ENCODE results near the gene PNKP. TPM values are rescaled to one million over a fixed set of nuclear protein-coding genes. Genes with fewer than 3 reads are reported as not detected.

Gene PNKP
- total and polyA plus RNA-seq, 9 of the 15 experiments (the other 6 are each of a cell fraction or from before 2014, with no cell fraction given): 2.8 to 85.4 (median 25.3) TPM

- peak; percentile 24; the same call in 1 of the 2 replicates for TF ChIP-seq SAFB (IDR thresholded peaks at IDR 0.05; ENCODE audit: borderline replicate concordance, low read depth, low read length)
- TF ChIP-seq HCFC1 (IDR thresholded peaks at IDR 0.05; ENCODE audit: low read depth, low read length): peak; percentile 92
- TF ChIP-seq MBD2 (IDR thresholded peaks at IDR 0.05; ENCODE audit: borderline replicate concordance, low read depth): peak; percentile 92
- TF ChIP-seq TRIM28 (IDR thresholded peaks at IDR 0.05): peak; percentile 46; the same call in 1 of the 2 replicates
- no peak for TF ChIP-seq CHD7 (IDR thresholded peaks at IDR 0.05; ENCODE audit: low read depth, low read length)
- TF ChIP-seq ARID3B (CRISPR knock-in tag; IDR thresholded peaks at IDR 0.05; ENCODE audit: borderline replicate concordance): peak; percentile 34; the same call in 1 of the 2 replicates
Measured at GRCh38 chr19:49850487-49851342, 16.7 kb downstream of the PNKP start, which contains the start of gene PTOV1 (continued).
